ENCODE results near the gene ELK1.

DNA sequence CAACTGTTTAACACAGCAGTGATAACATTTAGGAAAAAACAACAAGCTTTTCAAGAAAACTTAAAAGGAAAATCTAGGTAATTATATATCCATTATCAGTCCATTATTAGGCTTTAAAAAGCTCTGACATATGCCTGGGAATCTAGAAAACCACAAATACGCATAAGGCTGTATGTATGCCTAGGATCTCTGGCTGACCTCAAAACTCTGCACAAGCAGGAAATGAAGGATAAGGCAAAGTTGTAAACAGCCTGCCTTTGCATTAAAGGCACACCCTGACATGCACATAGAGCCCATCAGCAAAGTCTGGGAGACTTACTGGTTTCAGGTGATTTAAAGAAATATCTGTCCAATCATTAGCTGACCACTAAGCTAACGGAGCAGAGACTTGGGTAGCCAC, 54.1 kb downstream of the ELK1 start:
- TF ChIP-seq, protein P1, sequence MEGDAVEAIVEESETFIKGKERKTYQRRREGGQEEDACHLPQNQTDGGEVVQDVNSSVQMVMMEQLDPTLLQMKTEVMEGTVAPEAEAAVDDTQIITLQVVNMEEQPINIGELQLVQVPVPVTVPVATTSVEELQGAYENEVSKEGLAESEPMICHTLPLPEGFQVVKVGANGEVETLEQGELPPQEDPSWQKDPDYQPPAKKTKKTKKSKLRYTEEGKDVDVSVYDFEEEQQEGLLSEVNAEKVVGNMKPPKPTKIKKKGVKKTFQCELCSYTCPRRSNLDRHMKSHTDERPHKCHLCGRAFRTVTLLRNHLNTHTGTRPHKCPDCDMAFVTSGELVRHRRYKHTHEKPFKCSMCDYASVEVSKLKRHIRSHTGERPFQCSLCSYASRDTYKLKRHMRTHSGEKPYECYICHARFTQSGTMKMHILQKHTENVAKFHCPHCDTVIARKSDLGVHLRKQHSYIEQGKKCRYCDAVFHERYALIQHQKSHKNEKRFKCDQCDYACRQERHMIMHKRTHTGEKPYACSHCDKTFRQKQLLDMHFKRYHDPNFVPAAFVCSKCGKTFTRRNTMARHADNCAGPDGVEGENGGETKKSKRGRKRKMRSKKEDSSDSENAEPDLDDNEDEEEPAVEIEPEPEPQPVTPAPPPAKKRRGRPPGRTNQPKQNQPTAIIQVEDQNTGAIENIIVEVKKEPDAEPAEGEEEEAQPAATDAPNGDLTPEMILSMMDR (IDR thresholded peaks at IDR 0.05; ENCODE audit: low read depth, low read length, poor library complexity, severe bottlenecking), result no peak
- TF ChIP-seq EZH2phosphoT487 (IDR thresholded peaks at IDR 0.05; ENCODE audit: borderline replicate concordance, low read length), result no peak
